ENCODE results near the gene AHR.
"Not testable (repeated sequence)": the region's sequence is repeated elsewhere in the genome, so short reads cannot be mapped to it uniquely, and the experiment has no call there.

Gene AHR

DNA sequence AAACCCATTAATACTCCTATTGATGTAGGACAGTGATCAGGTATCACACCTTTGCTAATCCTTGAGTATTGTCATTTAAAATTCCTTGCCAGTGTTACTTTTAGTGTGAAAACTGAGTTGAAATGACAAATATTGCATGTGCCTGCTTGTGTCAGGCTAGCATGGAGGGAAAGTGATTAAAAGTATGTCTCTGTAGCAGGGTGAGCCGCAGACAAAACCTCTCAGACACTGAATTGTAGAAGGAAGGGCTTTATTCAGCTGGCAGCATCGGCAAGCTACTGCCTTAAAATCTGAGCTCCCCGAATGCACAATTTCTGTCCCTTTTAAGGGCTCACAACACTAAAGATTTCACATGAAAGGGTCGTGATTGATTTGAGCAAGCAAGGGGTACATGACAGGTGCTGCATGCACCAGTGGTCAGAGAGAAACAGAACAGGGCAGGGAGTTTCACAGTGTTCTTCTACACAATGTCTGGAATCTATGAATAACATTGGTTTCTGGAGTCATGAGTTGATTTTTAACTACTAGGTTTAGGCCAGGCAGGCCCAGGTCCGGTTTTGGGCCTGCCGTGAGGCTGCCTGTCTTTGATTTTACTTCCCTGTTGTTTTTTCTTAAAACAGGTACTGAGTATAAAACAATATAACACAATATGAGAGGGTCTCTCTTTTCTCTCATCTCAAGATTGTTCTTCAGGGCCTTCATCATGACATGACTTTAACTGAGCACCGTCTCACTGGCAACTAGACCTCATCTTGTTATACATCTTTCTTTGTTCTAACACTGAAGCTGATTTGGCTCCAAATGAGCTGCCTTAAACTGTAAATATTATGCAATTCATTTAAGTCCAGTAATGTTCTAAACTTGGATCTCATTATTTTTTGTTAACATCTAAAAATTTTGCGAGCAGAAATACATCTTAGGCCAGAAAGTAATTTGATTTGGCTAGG is 84.2 kb downstream of the AHR start:
- not testable (repeated sequence) for DNase-seq

DNA sequence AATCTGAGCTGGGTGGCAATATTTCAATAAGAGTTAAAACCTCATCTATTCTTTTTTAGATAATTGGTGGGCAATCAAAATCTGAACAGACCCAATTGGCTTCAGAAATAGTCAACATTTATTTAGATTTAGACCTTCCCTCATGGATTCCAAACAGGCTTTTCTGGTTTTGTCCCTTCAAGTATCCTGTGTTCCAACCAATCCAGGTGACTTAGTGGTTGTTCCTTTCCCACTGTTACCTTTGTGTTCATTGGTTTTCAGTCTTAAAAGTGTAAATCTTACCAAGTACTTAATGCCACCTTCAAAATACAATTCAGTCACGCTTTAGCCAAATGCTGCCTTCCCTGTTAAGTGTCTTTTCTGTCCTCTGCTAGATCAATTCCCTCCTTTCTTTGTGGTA is 85.9 kb downstream of the AHR start:
- DNase-seq: no peak

DNA sequence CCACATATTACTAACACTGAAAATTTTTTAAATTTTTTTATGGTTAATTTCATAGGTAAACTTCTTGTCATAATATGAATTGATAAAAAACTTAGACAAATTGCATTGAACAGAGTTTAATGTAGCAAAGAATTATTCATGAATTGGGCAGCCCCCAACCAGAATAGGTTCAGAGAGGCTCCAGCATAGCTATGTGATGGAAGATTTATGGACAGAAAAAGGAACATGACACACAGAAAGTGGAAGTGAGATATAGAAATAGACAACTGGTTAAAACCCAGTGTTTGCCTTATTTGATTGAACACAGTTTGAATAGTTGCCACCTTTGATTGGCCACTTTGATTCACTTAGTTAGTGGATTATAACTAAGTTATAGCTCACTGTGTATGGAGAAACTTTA is 87.2 kb downstream of the AHR start:
- no peak for DNase-seq

DNA sequence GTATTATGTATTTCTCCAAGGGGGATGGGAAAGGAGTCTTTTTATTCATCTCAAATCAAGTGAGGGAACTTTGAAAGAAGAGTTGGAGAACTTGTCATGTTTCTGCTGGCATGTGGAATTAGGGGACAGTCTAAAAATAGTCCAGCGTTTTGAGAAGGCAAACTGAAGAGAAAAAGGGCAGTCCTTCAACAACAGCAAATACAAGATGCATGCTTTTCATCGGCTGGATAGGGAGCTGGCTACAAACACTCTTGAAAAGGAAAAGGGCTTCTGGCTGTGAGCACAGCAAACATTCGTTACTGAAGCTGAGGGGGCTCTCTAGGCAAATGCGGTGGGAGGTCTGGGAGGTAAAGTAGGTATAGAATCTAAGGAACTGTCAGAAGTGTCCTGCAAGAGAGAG is 91.9 kb downstream of the AHR start:
- DNase-seq: no peak

- DNase-seq: no peak
Measured at GRCh38 chr7:17391366-17391765, 92.9 kb downstream of the AHR start.

- no peak for DNase-seq
Measured at GRCh38 chr7:17392846-17393245, 94.4 kb downstream of the AHR start.

DNA sequence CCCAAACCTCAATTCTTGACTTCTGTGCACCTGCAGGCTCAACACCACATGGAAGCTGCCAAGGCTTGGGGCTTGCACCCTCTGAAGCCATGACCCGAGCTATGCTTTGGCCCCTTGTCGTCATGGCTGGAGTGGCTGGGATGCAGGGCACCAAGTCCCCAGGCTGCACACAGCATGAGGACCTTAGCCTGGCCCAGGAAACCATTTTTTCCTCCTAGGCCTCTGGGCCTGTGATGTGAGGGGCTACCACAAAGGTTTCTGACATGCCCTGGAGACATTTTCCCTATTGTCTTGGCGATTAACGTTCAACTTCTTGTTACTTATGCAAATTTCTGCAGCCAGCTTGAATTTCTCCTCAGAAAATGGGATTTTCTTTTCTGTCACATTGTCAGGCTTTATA is 96.1 kb downstream of the AHR start:
- DNase-seq: not testable (repeated sequence)

Data from NCI-H345 (cell line).